NCI-H345 (cell line): Measurements from ENCODE around the gene GNAZ.

Source experiments
- DNase-seq: peaks from one replicate; lab custom pipeline; 2025; lab: John Stamatoyannopoulos, UW

GNAZ gene

GRCh38 chr22:23093051-23093788 is 22.9 kb downstream of the GNAZ start:
- no peak for DNase-seq

- no peak for DNase-seq
Measured at GRCh38 chr22:23094260-23094659, 23.9 kb downstream of the GNAZ start.

- peak; percentile 33 for DNase-seq
Measured at GRCh38 chr22:23094695-23095681, 24.7 kb downstream of the GNAZ start.

- no peak for DNase-seq
Measured at GRCh38 chr22:23095733-23096342, 25.5 kb downstream of the GNAZ start.

- DNase-seq: no peak
Measured at GRCh38 chr22:23097412-23098229, 27.3 kb downstream of the GNAZ start.

- no peak for DNase-seq
Measured at GRCh38 chr22:23098230-23098705, 27.9 kb downstream of the GNAZ start.

GRCh38 chr22:23098718-23099530 is 28.6 kb downstream of the GNAZ start:
- DNase-seq: no peak

- DNase-seq: no peak
Measured at GRCh38 chr22:23099531-23099804, 29.1 kb downstream of the GNAZ start.

GRCh38 chr22:23100124-23100801 is 29.9 kb downstream of the GNAZ start:
- DNase-seq: peak; percentile 53

GRCh38 chr22:23101524-23101923 is 31.2 kb downstream of the GNAZ start:
- DNase-seq: no peak

GRCh38 chr22:23102002-23102655 is 31.8 kb downstream of the GNAZ start:
- no peak for DNase-seq

GRCh38 chr22:23102776-23103175 is 32.5 kb downstream of the GNAZ start:
- DNase-seq: no peak

GRCh38 chr22:23103199-23103954 is 33.1 kb downstream of the GNAZ start:
- DNase-seq: no peak

GRCh38 chr22:23104187-23104971 is 34.1 kb downstream of the GNAZ start:
- DNase-seq: no peak

GRCh38 chr22:23105304-23105703 is 35.0 kb downstream of the GNAZ start:
- DNase-seq: no peak

- DNase-seq: no peak
Measured at GRCh38 chr22:23105919-23106318, 35.6 kb downstream of the GNAZ start.

- DNase-seq: no peak
Measured at GRCh38 chr22:23106344-23106743, 36.0 kb downstream of the GNAZ start.

GRCh38 chr22:23106906-23107367 is 36.6 kb downstream of the GNAZ start:
- no peak for DNase-seq
